Dedifferentiated amniotic fluid mesenchymal stem cell (primary cell): ENCODE results near the gene ZNF787.

ENCODE experiments used
- DNase-seq: peaks from one replicate; pipeline ENCODE4 v3.0.0-alpha.2; 2016; ENCODE audit errors: extremely low spot score

The ZNF787 gene

DNA sequence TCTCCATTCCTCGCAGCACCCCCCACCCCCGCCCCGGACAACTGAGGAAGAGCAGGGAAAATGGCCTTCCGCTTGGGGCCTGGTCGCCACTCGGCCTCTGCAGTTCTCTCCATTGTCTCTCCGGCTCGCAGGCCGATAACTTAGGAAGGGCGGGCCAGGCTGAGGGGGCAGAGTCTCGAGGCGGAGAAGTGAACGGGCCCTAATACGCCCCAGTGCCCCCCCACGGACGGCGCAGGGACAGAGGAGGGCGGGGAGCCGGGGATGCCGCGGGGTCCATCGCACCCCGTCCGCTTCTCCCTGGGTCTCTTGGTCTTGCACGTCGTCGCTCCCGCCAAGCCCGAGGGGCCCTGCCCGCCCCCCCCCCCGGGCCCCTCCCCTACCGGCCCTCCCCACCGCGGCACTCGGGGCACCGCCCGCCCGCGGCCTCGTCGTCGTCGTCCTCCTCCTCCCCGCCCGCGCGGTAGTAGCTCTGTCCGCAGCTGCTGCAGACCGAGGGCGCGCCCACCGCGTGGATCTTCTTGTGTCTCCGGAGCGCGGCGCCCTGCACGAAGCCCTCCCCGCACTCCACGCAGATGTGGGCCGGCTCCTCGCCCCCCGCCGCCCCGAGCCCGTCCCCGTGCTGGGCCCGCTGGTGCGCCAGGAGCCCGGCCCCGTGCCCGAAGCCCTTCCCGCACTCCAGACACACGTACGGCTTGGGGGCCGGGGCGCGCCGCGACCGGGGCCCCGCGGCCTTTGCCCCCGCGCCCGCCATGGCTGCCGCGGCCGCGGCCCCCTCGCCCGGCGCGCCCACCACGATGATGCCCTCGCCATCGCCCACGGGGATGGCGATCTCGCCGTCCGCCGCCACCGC is 33.2 kb downstream of the ZNF787 start:
- DNase-seq: no peak

DNA sequence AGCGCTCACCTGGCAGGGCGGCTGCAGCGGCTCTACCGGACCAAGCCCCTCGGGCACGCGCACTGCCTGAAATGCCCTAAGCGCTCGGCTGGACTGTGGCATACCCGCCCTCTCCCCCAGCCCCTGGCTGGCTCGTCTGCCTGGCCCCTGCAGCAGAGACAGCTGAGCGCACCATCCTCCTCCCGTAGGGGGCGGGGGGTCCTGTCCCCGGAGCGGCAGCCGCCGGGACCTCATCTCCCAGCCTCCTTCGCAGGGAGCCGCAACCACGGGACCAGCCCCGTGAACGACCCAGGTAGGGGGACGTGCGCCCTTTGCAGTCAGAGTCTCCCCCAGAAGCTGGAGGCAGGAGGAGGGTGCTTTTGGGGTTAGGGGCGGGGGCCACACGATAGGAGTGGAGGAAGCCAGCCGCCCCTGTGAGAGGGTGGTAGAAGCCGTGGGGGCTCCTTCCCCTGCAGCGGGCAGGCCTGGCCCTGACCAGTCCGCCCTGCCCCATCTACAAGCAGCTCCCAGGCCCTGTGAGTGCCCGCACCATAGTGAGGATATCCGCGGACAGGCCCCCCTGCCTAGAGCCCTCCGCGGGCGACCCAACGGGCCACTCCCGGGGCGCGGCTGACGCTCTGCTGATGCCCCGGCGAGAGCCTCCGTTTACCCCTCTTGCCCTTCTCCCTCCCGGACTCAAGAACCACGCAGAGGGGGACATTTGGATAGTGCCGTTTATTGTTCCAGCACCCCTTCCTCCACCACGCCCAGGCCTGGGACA is 34.2 kb downstream of the ZNF787 start:
- DNase-seq: no peak

GRCh38 chr19:56085571-56086275 is 35.4 kb downstream of the ZNF787 start:
- DNase-seq: no peak

- no peak for DNase-seq
These were observed 36.1 kb downstream of the ZNF787 start for GRCh38 chr19:56084835-56085536.

- no peak for DNase-seq
These were observed 37.4 kb downstream of the ZNF787 start for GRCh38 chr19:56083668-56084067.

DNA sequence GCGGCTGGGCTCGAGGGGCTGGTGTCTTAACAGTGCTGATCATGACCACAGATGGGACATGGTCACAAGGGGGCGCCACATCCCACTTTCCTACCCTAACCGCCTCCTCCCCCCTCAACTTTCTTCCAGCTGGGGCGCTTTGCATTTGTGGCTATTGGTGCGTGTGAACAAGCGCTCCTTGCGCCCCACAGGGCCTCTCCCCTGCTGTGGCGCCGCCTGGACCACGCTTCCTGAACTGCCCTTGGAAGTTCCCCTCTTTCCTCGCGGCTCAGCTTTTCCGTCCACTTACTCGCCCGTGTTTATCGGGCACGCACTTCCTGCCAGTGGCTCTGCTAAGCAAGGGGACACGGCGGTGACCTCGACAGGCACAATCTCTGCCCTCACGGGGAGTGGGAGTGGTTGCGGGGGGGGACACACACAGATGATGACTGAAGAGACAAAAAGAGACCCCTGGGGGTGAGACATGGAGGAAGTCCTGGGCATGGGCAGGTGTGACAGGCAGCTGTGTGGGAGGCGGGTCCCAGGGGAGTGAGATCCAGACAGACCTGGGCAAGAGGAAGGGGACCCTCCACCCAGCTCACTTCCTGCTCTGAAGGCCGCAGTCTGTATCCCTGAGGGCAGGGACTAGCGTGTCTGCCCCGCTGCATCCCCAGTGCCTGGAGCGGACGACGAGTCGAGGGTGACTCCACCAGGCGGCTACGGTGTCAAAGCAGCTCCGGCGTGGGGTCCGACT is 40.3 kb downstream of the ZNF787 start:
- peak; percentile 51 for DNase-seq

DNA sequence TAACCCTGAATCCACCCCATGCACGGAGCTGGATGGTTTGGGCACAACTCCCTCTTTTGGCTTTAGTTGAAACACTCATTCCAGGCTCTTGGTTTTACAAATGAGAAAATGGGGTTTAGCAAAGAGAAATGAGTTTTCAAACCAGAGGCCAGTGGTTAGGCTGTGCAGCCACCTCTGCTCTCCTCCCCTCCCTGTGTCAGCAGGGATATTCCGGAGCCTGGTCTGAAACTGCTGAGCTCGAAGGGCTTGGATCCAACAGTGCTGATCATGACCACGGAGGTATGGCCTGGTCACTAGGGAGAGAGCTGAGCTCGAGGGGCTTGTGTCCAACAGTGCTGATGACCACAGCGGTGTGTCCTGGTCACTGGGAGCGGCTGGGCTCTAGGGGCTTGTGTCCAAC is 41.5 kb downstream of the ZNF787 start:
- no peak for DNase-seq

DNA sequence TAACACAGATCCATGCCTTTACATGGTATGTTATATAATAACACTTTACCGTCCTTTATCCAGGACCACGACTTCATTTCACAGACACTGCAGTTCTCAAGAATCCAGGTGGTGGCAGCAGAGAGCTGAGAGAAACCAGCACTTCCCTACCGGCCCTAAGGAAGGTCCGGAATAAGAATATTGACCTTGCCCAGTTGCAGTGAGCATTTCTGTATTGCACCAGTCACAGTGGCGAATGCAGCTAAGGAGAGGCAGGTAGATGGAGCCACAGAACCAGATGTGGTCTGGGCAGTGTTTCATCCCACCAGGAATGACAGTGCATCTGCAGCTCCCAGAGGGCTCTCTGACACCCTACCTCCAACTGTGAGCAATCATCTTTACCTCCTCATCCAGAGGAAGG is 44.6 kb downstream of the ZNF787 start:
- DNase-seq: peak; percentile 72

- no peak for DNase-seq
These were observed 49.9 kb downstream of the ZNF787 start for GRCh38 chr19:56071151-56071550.

- DNase-seq: no peak
These were observed 51.5 kb downstream of the ZNF787 start for GRCh38 chr19:56069642-56070041.

DNA sequence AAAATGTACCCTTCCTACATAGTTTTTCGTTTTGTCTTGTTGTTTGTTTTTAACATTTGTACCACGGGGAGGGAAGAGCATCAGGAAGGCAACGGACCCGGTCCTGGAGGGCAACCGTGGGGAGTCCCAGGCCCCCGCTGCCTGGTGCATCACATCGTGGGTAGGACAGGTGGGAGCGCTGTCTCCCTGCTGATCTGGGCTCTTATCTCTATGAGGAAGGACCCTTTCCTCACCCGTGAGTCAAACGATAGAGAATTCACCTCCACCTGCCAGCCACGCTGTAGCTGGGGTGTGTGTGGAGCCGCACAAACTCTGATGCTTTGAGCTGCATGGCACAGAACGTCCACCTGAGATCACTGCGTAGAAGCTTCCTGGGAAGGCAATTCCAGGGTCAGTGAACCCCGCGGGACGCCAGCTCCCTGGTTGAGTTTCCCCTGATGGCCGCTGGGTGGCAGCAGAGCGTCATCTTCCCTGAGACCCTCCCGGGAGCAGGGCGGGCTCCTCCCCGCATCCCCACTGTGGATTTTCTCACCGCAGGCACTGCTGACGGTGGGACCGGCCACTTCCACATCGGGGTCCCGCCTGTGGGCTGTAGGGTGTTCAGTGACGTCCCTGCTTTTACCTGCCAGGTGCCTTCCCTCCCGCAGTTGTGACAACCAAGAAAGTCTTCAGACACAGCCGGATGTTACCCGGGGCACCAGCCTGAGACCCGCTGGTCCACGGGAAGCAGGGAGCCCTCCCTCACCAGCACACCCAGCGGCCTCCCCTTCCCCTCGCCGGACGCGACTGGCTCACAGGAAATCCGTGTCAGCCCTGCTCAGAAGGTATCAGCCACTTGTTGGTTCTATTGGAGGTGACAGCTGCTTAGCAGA is 54.7 kb downstream of the ZNF787 start:
- no peak for DNase-seq

DNA sequence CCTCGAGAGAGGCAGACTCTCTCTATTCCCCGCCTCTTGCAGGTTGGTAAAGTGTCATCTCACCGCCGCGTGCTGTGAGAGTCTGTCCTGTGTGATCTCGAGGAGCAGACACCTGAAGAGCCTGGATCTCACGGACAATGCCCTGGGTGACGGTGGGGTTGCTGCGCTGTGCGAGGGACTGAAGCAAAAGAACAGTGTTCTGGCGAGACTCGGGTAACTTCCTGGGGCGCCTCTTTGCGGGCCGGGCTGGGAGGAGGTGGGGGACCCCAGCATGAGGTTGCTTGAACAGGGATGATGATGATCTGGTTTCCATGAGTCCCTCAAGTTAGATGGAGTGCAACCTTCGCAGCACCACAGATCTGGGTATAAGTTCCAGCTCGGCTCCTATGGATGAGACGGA is 67.5 kb downstream of the ZNF787 start:
- DNase-seq: no peak
